Neutrophil (primary cell): ENCODE results near the gene CCDC47.
"Not testable (repeated sequence)": the region's sequence is repeated elsewhere in the genome, so short reads cannot be mapped to it uniquely, and the experiment has no call there.

Experiments
- H3K27ac ChIP-seq: fragments of 200-600 bp; sonication (generic); 2 replicates; pipeline ENCODE4 v1.5.1; 2016; ENCODE audit warnings: mild to moderate bottlenecking, moderate library complexity
- H3K27me3 ChIP-seq: fragments of 200-600 bp; sonication (generic); 2 replicates; pipeline ENCODE4 v1.6.0; 2016; ENCODE audit warnings: mild to moderate bottlenecking
- H3K36me3 ChIP-seq: fragments of 200-600 bp; sonication (generic); 2 replicates; pipeline ENCODE4 v1.5.1; 2017
- H3K4me1 ChIP-seq, 2 experiments: fragments of 200-600 bp in 1 of 2; sonication (generic) in 1 of 2; 1 replicate in 1 of 2; 2 replicates in 1 of 2; pipeline versions ENCODE4 v1.5.1 to v1.6.1; 2013 to 2016; ENCODE audit warnings: low read depth in 1 of 2, low read length in 1 of 2, mild to moderate bottlenecking in 1 of 2, moderate library complexity in 1 of 2; ENCODE audit not compliant: control insufficient read depth in 1 of 2, insufficient read depth in 1 of 2
- H3K4me3 ChIP-seq, 2 experiments: fragments of 200-600 bp in 1 of 2; sonication (generic) in 1 of 2; 1 replicate in 1 of 2; 2 replicates in 1 of 2; pipeline ENCODE4 v1.5.1; 2013 to 2016; ENCODE audit warnings: low read depth in 1 of 2, low read length in 1 of 2, mild to moderate bottlenecking in 1 of 2, moderate library complexity in 1 of 2
- H3K9me3 ChIP-seq: fragments of 200-600 bp; sonication (generic); 2 replicates; pipeline ENCODE4 v1.5.1; 2016
- CTCF ChIP-seq: fragments of 200-600 bp; sonication (generic); IDR thresholded peaks from 2 replicates; pipeline ENCODE4 v1.5.1; 2016; ENCODE audit warnings: antibody characterized with exemption

Gene CCDC47

GRCh38 chr17:63805591-63805990 lies 32.2 kb upstream of the CCDC47 start:
- peaks cover 97% of the 10 kb centered on the region for H3K36me3 ChIP-seq

GRCh38 chr17:63804328-63804727 lies 30.9 kb upstream of the CCDC47 start:
- TF ChIP-seq CTCF = no peak
- Histone ChIP-seq H3K9me3 (no peaks in the 10 kb centered on the region), H3K27me3 (no peaks in the 10 kb centered on the region), H3K4me1 (no peaks in the 10 kb centered on the region), H3K27ac (no peak overlapping the region), H3K4me3 (no peak overlapping the region), H3K36me3 (peaks cover 97% of the 10 kb centered on the region)

More at GRCh38 chr17:63805591-63805990, 32.2 kb upstream of the CCDC47 start:
- H3K4me1 ChIP-seq = no peaks in the 10 kb centered on the region
- H3K27me3 ChIP-seq = no peaks in the 10 kb centered on the region
- no peak for TF ChIP-seq CTCF
- no peak overlapping the region for H3K4me3 ChIP-seq
- H3K9me3 ChIP-seq = no peaks in the 10 kb centered on the region
- no peak overlapping the region for H3K27ac ChIP-seq

GRCh38 chr17:63800783-63801182 lies 27.4 kb upstream of the CCDC47 start:
- peaks cover 96% of the 10 kb centered on the region for H3K36me3 ChIP-seq
- H3K4me1 ChIP-seq = no peaks in the 10 kb centered on the region
- no peak overlapping the region for H3K4me3 ChIP-seq
- no peaks in the 10 kb centered on the region for H3K9me3 ChIP-seq
- no peak overlapping the region for H3K27ac ChIP-seq
- no peaks in the 10 kb centered on the region for H3K27me3 ChIP-seq
- no peak for TF ChIP-seq CTCF

- Histone ChIP-seq H3K27me3 (no peaks in the 10 kb centered on the region), H3K36me3 (peaks cover 96% of the 10 kb centered on the region), H3K4me3 (no peak overlapping the region), H3K4me1 (no peaks in the 10 kb centered on the region), H3K9me3 (no peaks in the 10 kb centered on the region), H3K27ac (no peak overlapping the region)
- no peak for TF ChIP-seq CTCF
Measured at GRCh38 chr17:63798572-63799106, 25.2 kb upstream of the CCDC47 start.

GRCh38 chr17:63796375-63796774 lies 23.0 kb upstream of the CCDC47 start:
- peaks cover 92% of the 10 kb centered on the region for H3K36me3 ChIP-seq
- H3K4me3 ChIP-seq, H3K27me3 ChIP-seq, H3K4me1 ChIP-seq, H3K9me3 ChIP-seq, H3K27ac ChIP-seq: not testable (repeated sequence)

- Histone ChIP-seq H3K4me3 (no peak overlapping the region), H3K27ac (no peak overlapping the region), H3K9me3 (no peaks in the 10 kb centered on the region), H3K27me3 (no peaks in the 10 kb centered on the region), H3K36me3 (peaks cover 91% of the 10 kb centered on the region), H3K4me1 (no peaks in the 10 kb centered on the region)
- TF ChIP-seq CTCF = no peak
Measured at GRCh38 chr17:63792055-63792729, 18.8 kb upstream of the CCDC47 start.
